Heart left ventricle (tissue), 13 donors: ENCODE measurements around the gene SPO11.

ENCODE experiments used
- POLR2A ChIP-seq, 2 donors: fragments of 450-650 bp; IDR thresholded peaks; one replicate each; pipeline ENCODE4 v1.6.1; 2017; ENCODE audit warnings: antibody characterized with exemption in 2 of 2, mild to moderate bottlenecking in 2 of 2, moderate library complexity in 2 of 2
- TF ChIP-seq, protein P1 (sequence below), 12 donors: fragments of 200-600 bp; sonication (generic) in 4 of 12; IDR thresholded peaks; one replicate each; pipeline versions ENCODE4 v1.5.0 to v1.8.0; 2018 to 2022; ENCODE audit warnings: antibody characterized with exemption in 12 of 12, mild to moderate bottlenecking in 5 of 12
- donor health status: ischemic (EF 13 %, LVEDD 7.1; RV severe dilation, severe dysfunction).
- donor health status: DM: no; HTN: yes; CAD: no.
- donor health status: DM: no; HTN: no; CAD: no.
- donor health status: ischemic (EF 25% LVEDD 6.9; RV normal size, moderate dysfunction).
- donor health status: ischemic (EF 25% LVEDD 5.7; RV mildly dilated, moderate dysfunction).
- donor health status: ischemic (EF 35%, LVEDD 5.7; RV mildly dilated, moderate dysfunction).
- donor health status: nonischemic (EF 11% LVEDD 7.7; RV severe dilation, severe dysfunction).
- donor health status: DM: yes; HTN: yes; CAD: no.
- donor health status: PGD.
- donor health status: ischemic (EF 29% LVEDD 5.4; RV normal size, mild dysfunction).
- donor health status: nonischemic (EF 23%, LVEDD 6.1; RV moderate dilation, normal function).

DNA sequence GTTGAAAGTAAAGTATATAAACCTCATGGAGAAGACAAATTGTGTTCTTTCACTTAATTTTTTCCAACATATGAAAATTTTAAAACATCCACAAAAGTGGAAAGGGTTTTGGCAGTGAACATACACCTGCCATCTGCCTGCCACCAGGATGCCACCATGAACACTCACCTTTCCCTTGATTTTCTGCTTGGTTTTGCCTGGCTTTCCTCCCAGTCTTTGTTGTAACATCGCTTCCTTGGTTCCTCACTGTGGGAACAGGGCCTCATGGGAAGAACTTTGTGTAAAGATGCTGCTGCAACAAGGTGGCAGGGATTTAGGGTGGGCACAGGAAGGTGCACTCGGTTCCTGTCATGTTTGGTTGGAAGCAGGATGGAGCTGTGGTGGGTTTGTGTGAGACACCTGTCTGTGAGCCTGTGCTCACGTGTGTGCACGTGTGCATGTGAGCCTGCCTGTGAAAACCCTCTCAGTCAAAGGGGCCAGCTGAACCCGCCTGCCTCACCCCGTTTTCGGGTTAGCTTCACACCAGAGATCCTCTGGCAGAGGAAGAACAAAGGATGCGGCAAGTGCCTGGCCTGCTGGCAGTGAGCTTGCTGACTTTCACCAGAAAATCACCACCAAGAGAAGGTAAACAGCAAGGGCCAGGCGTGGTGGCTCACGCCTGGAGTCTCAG is 50.6 kb downstream of the SPO11 start:
- TF ChIP-seq, protein P1, sequence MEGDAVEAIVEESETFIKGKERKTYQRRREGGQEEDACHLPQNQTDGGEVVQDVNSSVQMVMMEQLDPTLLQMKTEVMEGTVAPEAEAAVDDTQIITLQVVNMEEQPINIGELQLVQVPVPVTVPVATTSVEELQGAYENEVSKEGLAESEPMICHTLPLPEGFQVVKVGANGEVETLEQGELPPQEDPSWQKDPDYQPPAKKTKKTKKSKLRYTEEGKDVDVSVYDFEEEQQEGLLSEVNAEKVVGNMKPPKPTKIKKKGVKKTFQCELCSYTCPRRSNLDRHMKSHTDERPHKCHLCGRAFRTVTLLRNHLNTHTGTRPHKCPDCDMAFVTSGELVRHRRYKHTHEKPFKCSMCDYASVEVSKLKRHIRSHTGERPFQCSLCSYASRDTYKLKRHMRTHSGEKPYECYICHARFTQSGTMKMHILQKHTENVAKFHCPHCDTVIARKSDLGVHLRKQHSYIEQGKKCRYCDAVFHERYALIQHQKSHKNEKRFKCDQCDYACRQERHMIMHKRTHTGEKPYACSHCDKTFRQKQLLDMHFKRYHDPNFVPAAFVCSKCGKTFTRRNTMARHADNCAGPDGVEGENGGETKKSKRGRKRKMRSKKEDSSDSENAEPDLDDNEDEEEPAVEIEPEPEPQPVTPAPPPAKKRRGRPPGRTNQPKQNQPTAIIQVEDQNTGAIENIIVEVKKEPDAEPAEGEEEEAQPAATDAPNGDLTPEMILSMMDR (IDR thresholded peaks at IDR 0.05), result no peak
- TF ChIP-seq POLR2A (IDR thresholded peaks at IDR 0.05), result no peak
